WTC11 (cell line): ENCODE measurements around the gene OVCA2. TPM values are rescaled to one million over a fixed set of nuclear protein-coding genes. Genes with fewer than 3 reads are reported as not detected.

Source experiments
- ATAC-seq: fragments of 200-7000 bp; cut with Tn5 transposase; 2 replicates; pipeline ENCODE4 v1.10.0; 2021; ENCODE audit warnings: mild to moderate bottlenecking, moderate library complexity
- CTCF ChIA-PET: fragments of 300-600 bp; sonication (Branson Sonifier 250); formaldehyde crosslinking; loops from one replicate; lab custom pipeline; 2021; ENCODE audit warnings: antibody characterized with exemption; lab: Charles Lee
- POLR2A ChIA-PET: fragments of 350-600 bp; sonication (Branson Sonifier 250); formaldehyde crosslinking; loops from one replicate; lab custom pipeline; 2021; ENCODE audit warnings: antibody characterized with exemption; lab: Charles Lee
- DNase-seq: peaks from one replicate; pipeline ENCODE4 v3.0.0; 2021; ENCODE audit warnings: low spot score
- H3K27ac Mint-ChIP-seq: 2 replicates; pipeline ENCODE4 v1.8.0; 2021; ENCODE audit warnings: mixed read lengths
- H3K27me3 Mint-ChIP-seq: 2 replicates; pipeline ENCODE4 v1.8.0; 2021; ENCODE audit warnings: low read depth, mild to moderate bottlenecking, moderate library complexity, mixed read lengths
- H3K36me3 Mint-ChIP-seq: 2 replicates; pipeline ENCODE4 v1.8.0; 2021; ENCODE audit warnings: mixed read lengths
- H3K4me1 Mint-ChIP-seq: 2 replicates; pipeline ENCODE4 v1.8.0; 2022; ENCODE audit warnings: mixed read lengths
- H3K4me3 Mint-ChIP-seq: 2 replicates; pipeline ENCODE4 v1.8.0; 2021; ENCODE audit warnings: mild to moderate bottlenecking, moderate library complexity, mixed read lengths
- H3K9me3 Mint-ChIP-seq: 2 replicates; pipeline ENCODE4 v1.8.0; 2021; ENCODE audit warnings: mixed read lengths
- ATF2 ChIP-seq: sonication (generic); formaldehyde crosslinking; IDR thresholded peaks from 2 replicates; pipeline ENCODE4 v1.8.1; 2022; ENCODE audit warnings: low read depth, missing genetic modification reagents, borderline replicate concordance
- ATF3 ChIP-seq: sonication (generic); formaldehyde crosslinking; conservative IDR thresholded peaks from 2 replicates; pipeline ENCODE4 v1.8.1; 2022; ENCODE audit warnings: mild to moderate bottlenecking, missing genetic modification reagents
- CBFB ChIP-seq: sonication (generic); formaldehyde crosslinking; IDR thresholded peaks from 2 replicates; pipeline ENCODE4 v1.8.1; 2022; ENCODE audit warnings: mild to moderate bottlenecking, low read depth, missing genetic modification reagents
- E2F1 ChIP-seq: sonication (generic); formaldehyde crosslinking; IDR thresholded peaks from 2 replicates; pipeline ENCODE4 v1.8.0; 2022; ENCODE audit warnings: mild to moderate bottlenecking, missing genetic modification reagents
- ELF4 ChIP-seq: sonication (generic); formaldehyde crosslinking; IDR thresholded peaks from 2 replicates; pipeline ENCODE4 v1.8.1; 2022; ENCODE audit warnings: low read depth, mild to moderate bottlenecking, moderate library complexity, missing genetic modification reagents
- ERG ChIP-seq: fragments of 250-450 bp; sonication (Bioruptor Pico); IDR thresholded peaks from 2 replicates; pipeline ENCODE4 v1.8.0; 2021; ENCODE audit warnings: mild to moderate bottlenecking
- FOXP1 ChIP-seq: sonication (generic); formaldehyde crosslinking; IDR thresholded peaks from 2 replicates; pipeline ENCODE4 v1.8.0; 2022; ENCODE audit warnings: missing genetic modification reagents, mild to moderate bottlenecking, moderate library complexity, borderline replicate concordance
- GABPB1 ChIP-seq: sonication (generic); formaldehyde crosslinking; IDR thresholded peaks from 2 replicates; pipeline ENCODE4 v1.8.1; 2023; ENCODE audit warnings: mild to moderate bottlenecking, missing genetic modification reagents
- NFATC4 ChIP-seq: fragments of 250-450 bp; sonication (Bioruptor Pico); IDR thresholded peaks from 2 replicates; pipeline ENCODE4 v1.9.0; 2021; ENCODE audit warnings: mild to moderate bottlenecking
- RORB ChIP-seq: fragments of 250-450 bp; sonication (Bioruptor Pico); IDR thresholded peaks from 2 replicates; pipeline ENCODE4 v1.9.0; 2021; ENCODE audit warnings: mild to moderate bottlenecking
- SMAD3 ChIP-seq: sonication (generic); formaldehyde crosslinking; IDR thresholded peaks from 2 replicates; pipeline ENCODE4 v1.8.0; 2022; ENCODE audit warnings: missing genetic modification reagents, mild to moderate bottlenecking, borderline replicate concordance
- ZNF121 ChIP-seq: sonication (generic); formaldehyde crosslinking; IDR thresholded peaks from 2 replicates; pipeline ENCODE4 v1.8.0; 2023; ENCODE audit warnings: missing genetic modification reagents
- total RNA-seq: library from RNA; stranded (reverse); gene quantifications from 3 replicates; pipeline ENCODE4 v1.2.3, GENCODE V29; 2021
- TF ChIP-seq, protein P1 (sequence below): fragments of 250-450 bp; sonication (Bioruptor Pico); IDR thresholded peaks from 2 replicates; pipeline ENCODE4 v2.1.2; 2022; ENCODE audit warnings: mild to moderate bottlenecking, moderate library complexity
- TF ChIP-seq, protein P2 (sequence below): fragments of 250-450 bp; sonication (Bioruptor Pico); conservative IDR thresholded peaks from 2 replicates; pipeline ENCODE4 v1.9.0; 2021; ENCODE audit warnings: mild to moderate bottlenecking
- TF ChIP-seq, protein P3 (sequence below): fragments of 250-450 bp; sonication (Bioruptor Pico); IDR thresholded peaks from 2 replicates; pipeline ENCODE4 v1.9.0; 2021; ENCODE audit warnings: moderate library complexity, mild to moderate bottlenecking, inconsistent platforms, borderline replicate concordance
- TF ChIP-seq, protein P4 (sequence below): sonication (generic); formaldehyde crosslinking; IDR thresholded peaks from 2 replicates; pipeline ENCODE4 v1.8.0; 2023; ENCODE audit warnings: mild to moderate bottlenecking, missing genetic modification reagents

Gene OVCA2
- total RNA-seq, 1 experiment from 2014 or later, result 23.5 TPM

GRCh38 chr17:2033153-2033552 is 8.7 kb upstream of the OVCA2 start:
- TF ChIP-seq RORB (CRISPR knock-in tag) (no peak), ELF4 (CRISPR knock-in tag) (no peak), SMAD3 (CRISPR knock-in tag) (no peak), ATF2 (no peak), GABPB1 (CRISPR knock-in tag) (no peak), FOXP1 (no peak), NFATC4 (no peak), CBFB (CRISPR knock-in tag) (no peak), ERG (CRISPR knock-in tag) (no peak), ZNF121 (CRISPR knock-in tag) (no peak), E2F1 (no peak), ATF3 (CRISPR knock-in tag) (no peak)
- TF ChIP-seq, protein P1, sequence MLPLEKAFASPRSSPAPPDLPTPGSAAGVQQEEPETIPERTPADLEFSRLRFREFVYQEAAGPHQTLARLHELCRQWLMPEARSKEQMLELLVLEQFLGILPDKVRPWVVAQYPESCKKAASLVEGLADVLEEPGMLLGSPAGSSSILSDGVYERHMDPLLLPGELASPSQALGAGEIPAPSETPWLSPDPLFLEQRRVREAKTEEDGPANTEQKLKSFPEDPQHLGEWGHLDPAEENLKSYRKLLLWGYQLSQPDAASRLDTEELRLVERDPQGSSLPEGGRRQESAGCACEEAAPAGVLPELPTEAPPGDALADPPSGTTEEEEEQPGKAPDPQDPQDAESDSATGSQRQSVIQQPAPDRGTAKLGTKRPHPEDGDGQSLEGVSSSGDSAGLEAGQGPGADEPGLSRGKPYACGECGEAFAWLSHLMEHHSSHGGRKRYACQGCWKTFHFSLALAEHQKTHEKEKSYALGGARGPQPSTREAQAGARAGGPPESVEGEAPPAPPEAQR (CRISPR knock-in tag), result no peak
- TF ChIP-seq, protein P2, sequence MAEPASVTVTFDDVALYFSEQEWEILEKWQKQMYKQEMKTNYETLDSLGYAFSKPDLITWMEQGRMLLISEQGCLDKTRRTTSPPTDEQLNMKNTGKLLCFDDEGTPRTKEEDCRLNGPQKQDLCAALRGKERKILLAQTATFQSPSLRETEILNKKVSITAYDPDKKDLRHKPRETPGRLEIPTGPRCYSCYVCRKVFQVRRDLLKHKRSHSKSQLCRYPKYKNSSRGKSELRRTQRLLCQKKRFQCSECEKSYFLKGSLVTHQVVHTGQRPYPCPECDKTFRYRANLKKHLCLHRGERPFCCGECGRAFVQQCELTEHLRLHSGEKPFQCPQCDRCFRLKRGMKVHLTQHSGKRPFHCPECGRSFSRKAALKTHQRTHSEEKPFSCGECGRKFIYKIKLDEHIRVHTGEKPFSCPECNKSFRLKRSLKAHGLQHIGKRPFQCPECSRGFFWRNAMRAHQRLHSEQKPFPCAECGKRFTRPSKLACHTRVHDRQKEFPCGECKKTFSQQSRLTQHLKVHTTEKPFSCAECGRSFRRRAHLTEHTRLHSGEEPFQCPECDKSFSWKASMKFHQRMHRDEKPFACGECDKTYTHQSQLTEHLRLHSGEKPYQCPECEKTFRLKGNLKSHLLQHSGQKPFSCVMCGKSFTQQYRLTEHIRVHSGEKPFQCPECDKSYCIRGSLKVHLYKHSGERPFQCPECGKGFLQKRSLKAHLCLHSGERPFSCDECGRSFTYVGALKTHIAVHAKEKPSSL (CRISPR knock-in tag), result no peak
- TF ChIP-seq, protein P3, sequence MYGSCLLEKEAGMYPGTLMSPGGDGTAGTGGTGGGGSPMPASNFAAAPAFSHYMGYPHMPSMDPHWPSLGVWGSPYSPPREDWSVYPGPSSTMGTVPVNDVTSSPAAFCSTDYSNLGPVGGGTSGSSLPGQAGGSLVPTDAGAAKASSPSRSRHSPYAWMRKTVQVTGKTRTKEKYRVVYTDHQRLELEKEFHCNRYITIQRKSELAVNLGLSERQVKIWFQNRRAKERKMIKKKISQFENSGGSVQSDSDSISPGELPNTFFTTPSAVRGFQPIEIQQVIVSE (CRISPR knock-in tag), result no peak
- TF ChIP-seq, protein P4, sequence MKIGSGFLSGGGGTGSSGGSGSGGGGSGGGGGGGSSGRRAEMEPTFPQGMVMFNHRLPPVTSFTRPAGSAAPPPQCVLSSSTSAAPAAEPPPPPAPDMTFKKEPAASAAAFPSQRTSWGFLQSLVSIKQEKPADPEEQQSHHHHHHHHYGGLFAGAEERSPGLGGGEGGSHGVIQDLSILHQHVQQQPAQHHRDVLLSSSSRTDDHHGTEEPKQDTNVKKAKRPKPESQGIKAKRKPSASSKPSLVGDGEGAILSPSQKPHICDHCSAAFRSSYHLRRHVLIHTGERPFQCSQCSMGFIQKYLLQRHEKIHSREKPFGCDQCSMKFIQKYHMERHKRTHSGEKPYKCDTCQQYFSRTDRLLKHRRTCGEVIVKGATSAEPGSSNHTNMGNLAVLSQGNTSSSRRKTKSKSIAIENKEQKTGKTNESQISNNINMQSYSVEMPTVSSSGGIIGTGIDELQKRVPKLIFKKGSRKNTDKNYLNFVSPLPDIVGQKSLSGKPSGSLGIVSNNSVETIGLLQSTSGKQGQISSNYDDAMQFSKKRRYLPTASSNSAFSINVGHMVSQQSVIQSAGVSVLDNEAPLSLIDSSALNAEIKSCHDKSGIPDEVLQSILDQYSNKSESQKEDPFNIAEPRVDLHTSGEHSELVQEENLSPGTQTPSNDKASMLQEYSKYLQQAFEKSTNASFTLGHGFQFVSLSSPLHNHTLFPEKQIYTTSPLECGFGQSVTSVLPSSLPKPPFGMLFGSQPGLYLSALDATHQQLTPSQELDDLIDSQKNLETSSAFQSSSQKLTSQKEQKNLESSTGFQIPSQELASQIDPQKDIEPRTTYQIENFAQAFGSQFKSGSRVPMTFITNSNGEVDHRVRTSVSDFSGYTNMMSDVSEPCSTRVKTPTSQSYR (CRISPR knock-in tag), result no peak
- H3K36me3 Mint-ChIP-seq, result no peaks in the 10 kb centered on the region
- CTCF ChIA-PET, result interaction anchor here (0.8 kb wide), 1 partner anchor 101 kb away, joined by 4 read pairs; no protein-coding TSS in a partner anchor
- peaks cover 4% of the 10 kb centered on the region for H3K4me1 Mint-ChIP-seq
- POLR2A ChIA-PET, result no interaction called here
- H3K27ac Mint-ChIP-seq, result no peak overlapping the region
- H3K27me3 Mint-ChIP-seq, result peaks cover 17% of the 10 kb centered on the region
- DNase-seq, result no peak
- H3K4me3 Mint-ChIP-seq, result no peak overlapping the region
- ATAC-seq, result no peak
- H3K9me3 Mint-ChIP-seq, result no peaks in the 10 kb centered on the region
